WTC11 (cell line): ENCODE data around the gene RCBTB2. TPM values are rescaled to one million over a fixed set of nuclear protein-coding genes. Genes with fewer than 3 reads are reported as not detected.

Source experiments
- ATAC-seq: fragments of 200-7000 bp; cut with Tn5 transposase; 2 replicates; pipeline ENCODE4 v1.10.0; 2021; ENCODE audit warnings: mild to moderate bottlenecking, moderate library complexity
- CTCF ChIA-PET: fragments of 300-600 bp; sonication (Branson Sonifier 250); formaldehyde crosslinking; loops from one replicate; lab custom pipeline; 2021; ENCODE audit warnings: antibody characterized with exemption; lab: Charles Lee
- POLR2A ChIA-PET: fragments of 350-600 bp; sonication (Branson Sonifier 250); formaldehyde crosslinking; loops from one replicate; lab custom pipeline; 2021; ENCODE audit warnings: antibody characterized with exemption; lab: Charles Lee
- DNase-seq: peaks from one replicate; pipeline ENCODE4 v3.0.0; 2021; ENCODE audit warnings: low spot score
- H3K27ac Mint-ChIP-seq: 2 replicates; pipeline ENCODE4 v1.8.0; 2021; ENCODE audit warnings: mixed read lengths
- H3K27me3 Mint-ChIP-seq: 2 replicates; pipeline ENCODE4 v1.8.0; 2021; ENCODE audit warnings: low read depth, mild to moderate bottlenecking, moderate library complexity, mixed read lengths
- H3K36me3 Mint-ChIP-seq: 2 replicates; pipeline ENCODE4 v1.8.0; 2021; ENCODE audit warnings: mixed read lengths
- H3K4me1 Mint-ChIP-seq: 2 replicates; pipeline ENCODE4 v1.8.0; 2022; ENCODE audit warnings: mixed read lengths
- H3K4me3 Mint-ChIP-seq: 2 replicates; pipeline ENCODE4 v1.8.0; 2021; ENCODE audit warnings: mild to moderate bottlenecking, moderate library complexity, mixed read lengths
- H3K9me3 Mint-ChIP-seq: 2 replicates; pipeline ENCODE4 v1.8.0; 2021; ENCODE audit warnings: mixed read lengths
- CTCF ChIP-seq: fragments of 200-600 bp; IDR thresholded peaks from 2 replicates; pipeline ENCODE4 v1.8.0; 2022; ENCODE audit warnings: antibody characterized with exemption
- HMGA2 ChIP-seq: fragments of 250-450 bp; sonication (Bioruptor Pico); IDR thresholded peaks from 2 replicates; pipeline ENCODE4 v1.4.0; 2021; ENCODE audit warnings: mild to moderate bottlenecking, moderate library complexity
- KAT7 ChIP-seq: sonication (generic); formaldehyde crosslinking; IDR thresholded peaks from 2 replicates; pipeline ENCODE4 v1.8.1; 2023; ENCODE audit warnings: missing genetic modification reagents, mild to moderate bottlenecking, borderline replicate concordance
- MYBL2 ChIP-seq: sonication (generic); formaldehyde crosslinking; IDR thresholded peaks from 2 replicates; pipeline ENCODE4 v1.8.1; 2023; ENCODE audit warnings: mild to moderate bottlenecking, moderate library complexity, missing genetic modification reagents
- NFATC4 ChIP-seq: fragments of 250-450 bp; sonication (Bioruptor Pico); IDR thresholded peaks from 2 replicates; pipeline ENCODE4 v1.9.0; 2021; ENCODE audit warnings: mild to moderate bottlenecking
- NFE2L1 ChIP-seq: sonication (generic); formaldehyde crosslinking; IDR thresholded peaks from 2 replicates; pipeline ENCODE4 v1.8.1; 2023; ENCODE audit warnings: missing genetic modification reagents
- PRDM15 ChIP-seq: sonication (generic); formaldehyde crosslinking; IDR thresholded peaks from 2 replicates; pipeline ENCODE4 v1.8.0; 2022; ENCODE audit warnings: missing genetic modification reagents
- RORB ChIP-seq: fragments of 250-450 bp; sonication (Bioruptor Pico); IDR thresholded peaks from 2 replicates; pipeline ENCODE4 v1.9.0; 2021; ENCODE audit warnings: mild to moderate bottlenecking
- ZBTB21 ChIP-seq: sonication (generic); formaldehyde crosslinking; IDR thresholded peaks from 2 replicates; pipeline ENCODE4 v1.8.1; 2023; ENCODE audit warnings: mild to moderate bottlenecking, missing genetic modification reagents, borderline replicate concordance
- ZNF121 ChIP-seq: sonication (generic); formaldehyde crosslinking; IDR thresholded peaks from 2 replicates; pipeline ENCODE4 v1.8.0; 2023; ENCODE audit warnings: missing genetic modification reagents
- ZNF138 ChIP-seq: sonication (generic); formaldehyde crosslinking; conservative IDR thresholded peaks from 2 replicates; pipeline ENCODE4 v1.8.1; 2022; ENCODE audit warnings: mild to moderate bottlenecking, moderate library complexity, missing genetic modification reagents
- ZNF219 ChIP-seq: sonication (generic); formaldehyde crosslinking; IDR thresholded peaks from 2 replicates; pipeline ENCODE4 v1.8.0; 2023; ENCODE audit warnings: missing genetic modification reagents, mild to moderate bottlenecking, borderline replicate concordance
- ZNF317 ChIP-seq: sonication (generic); formaldehyde crosslinking; IDR thresholded peaks from 2 replicates; pipeline ENCODE4 v1.8.1; 2023; ENCODE audit warnings: low read depth, mild to moderate bottlenecking, moderate library complexity, missing genetic modification reagents, borderline replicate concordance
- ZNF671 ChIP-seq: fragments of 250-450 bp; sonication (Bioruptor Pico); IDR thresholded peaks from 2 replicates; pipeline ENCODE4 v1.8.0; 2021; ENCODE audit warnings: mild to moderate bottlenecking
- total RNA-seq: library from RNA; stranded (reverse); gene quantifications from 3 replicates; pipeline ENCODE4 v1.2.3, GENCODE V29; 2021
- TF ChIP-seq, protein P1 (sequence below): sonication (generic); formaldehyde crosslinking; conservative IDR thresholded peaks from 2 replicates; pipeline ENCODE4 v1.8.1; 2022; ENCODE audit warnings: mild to moderate bottlenecking, missing genetic modification reagents
- TF ChIP-seq, protein P2 (sequence below): sonication (generic); formaldehyde crosslinking; IDR thresholded peaks from 2 replicates; pipeline ENCODE4 v1.8.1; 2023; ENCODE audit warnings: mild to moderate bottlenecking, missing genetic modification reagents, borderline replicate concordance
- TF ChIP-seq, protein P3 (sequence below): sonication (generic); formaldehyde crosslinking; IDR thresholded peaks from 2 replicates; pipeline ENCODE4 v1.8.1; 2023; ENCODE audit warnings: mild to moderate bottlenecking, missing genetic modification reagents, moderate library complexity
- TF ChIP-seq, protein P4 (sequence below): sonication (generic); formaldehyde crosslinking; conservative IDR thresholded peaks from 2 replicates; pipeline ENCODE4 v1.8.1; 2023; ENCODE audit warnings: mild to moderate bottlenecking, low read depth, missing genetic modification reagents, moderate library complexity

Gene RCBTB2
- total RNA-seq, 1 experiment from 2014 or later: 6.6 TPM

GRCh38 chr13:48560657-48561337 lies 27.9 kb upstream of the RCBTB2 start:
- POLR2A ChIA-PET: no interaction called here
- Mint-ChIP-seq H3K4me1 (peaks cover 4% of the 10 kb centered on the region), H3K4me3 (no peak overlapping the region), H3K27ac (no peak overlapping the region), H3K27me3 (no peaks in the 10 kb centered on the region), H3K36me3 (peaks cover 7% of the 10 kb centered on the region), H3K9me3 (peaks cover 9% of the 10 kb centered on the region)
- TF ChIP-seq ZNF219 (CRISPR knock-in tag): no peak
- no peak for TF ChIP-seq ZNF138
- no peak for TF ChIP-seq NFATC4
- TF ChIP-seq ZBTB21 (CRISPR knock-in tag): no peak
- TF ChIP-seq, protein P1, sequence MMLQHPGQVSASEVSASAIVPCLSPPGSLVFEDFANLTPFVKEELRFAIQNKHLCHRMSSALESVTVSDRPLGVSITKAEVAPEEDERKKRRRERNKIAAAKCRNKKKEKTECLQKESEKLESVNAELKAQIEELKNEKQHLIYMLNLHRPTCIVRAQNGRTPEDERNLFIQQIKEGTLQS (CRISPR knock-in tag): no peak
- no peak for TF ChIP-seq PRDM15
- TF ChIP-seq CTCF: no peak
- TF ChIP-seq ZNF121 (CRISPR knock-in tag): no peak
- TF ChIP-seq KAT7 (CRISPR knock-in tag): no peak
- no peak for TF ChIP-seq ZNF671
- TF ChIP-seq, protein P2, sequence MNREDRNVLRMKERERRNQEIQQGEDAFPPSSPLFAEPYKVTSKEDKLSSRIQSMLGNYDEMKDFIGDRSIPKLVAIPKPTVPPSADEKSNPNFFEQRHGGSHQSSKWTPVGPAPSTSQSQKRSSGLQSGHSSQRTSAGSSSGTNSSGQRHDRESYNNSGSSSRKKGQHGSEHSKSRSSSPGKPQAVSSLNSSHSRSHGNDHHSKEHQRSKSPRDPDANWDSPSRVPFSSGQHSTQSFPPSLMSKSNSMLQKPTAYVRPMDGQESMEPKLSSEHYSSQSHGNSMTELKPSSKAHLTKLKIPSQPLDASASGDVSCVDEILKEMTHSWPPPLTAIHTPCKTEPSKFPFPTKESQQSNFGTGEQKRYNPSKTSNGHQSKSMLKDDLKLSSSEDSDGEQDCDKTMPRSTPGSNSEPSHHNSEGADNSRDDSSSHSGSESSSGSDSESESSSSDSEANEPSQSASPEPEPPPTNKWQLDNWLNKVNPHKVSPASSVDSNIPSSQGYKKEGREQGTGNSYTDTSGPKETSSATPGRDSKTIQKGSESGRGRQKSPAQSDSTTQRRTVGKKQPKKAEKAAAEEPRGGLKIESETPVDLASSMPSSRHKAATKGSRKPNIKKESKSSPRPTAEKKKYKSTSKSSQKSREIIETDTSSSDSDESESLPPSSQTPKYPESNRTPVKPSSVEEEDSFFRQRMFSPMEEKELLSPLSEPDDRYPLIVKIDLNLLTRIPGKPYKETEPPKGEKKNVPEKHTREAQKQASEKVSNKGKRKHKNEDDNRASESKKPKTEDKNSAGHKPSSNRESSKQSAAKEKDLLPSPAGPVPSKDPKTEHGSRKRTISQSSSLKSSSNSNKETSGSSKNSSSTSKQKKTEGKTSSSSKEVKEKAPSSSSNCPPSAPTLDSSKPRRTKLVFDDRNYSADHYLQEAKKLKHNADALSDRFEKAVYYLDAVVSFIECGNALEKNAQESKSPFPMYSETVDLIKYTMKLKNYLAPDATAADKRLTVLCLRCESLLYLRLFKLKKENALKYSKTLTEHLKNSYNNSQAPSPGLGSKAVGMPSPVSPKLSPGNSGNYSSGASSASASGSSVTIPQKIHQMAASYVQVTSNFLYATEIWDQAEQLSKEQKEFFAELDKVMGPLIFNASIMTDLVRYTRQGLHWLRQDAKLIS (CRISPR knock-in tag): no peak
- TF ChIP-seq MYBL2 (CRISPR knock-in tag): no peak
- no peak for TF ChIP-seq ZNF317 (CRISPR knock-in tag)
- no peak for TF ChIP-seq NFE2L1 (CRISPR knock-in tag)
- TF ChIP-seq, protein P3, sequence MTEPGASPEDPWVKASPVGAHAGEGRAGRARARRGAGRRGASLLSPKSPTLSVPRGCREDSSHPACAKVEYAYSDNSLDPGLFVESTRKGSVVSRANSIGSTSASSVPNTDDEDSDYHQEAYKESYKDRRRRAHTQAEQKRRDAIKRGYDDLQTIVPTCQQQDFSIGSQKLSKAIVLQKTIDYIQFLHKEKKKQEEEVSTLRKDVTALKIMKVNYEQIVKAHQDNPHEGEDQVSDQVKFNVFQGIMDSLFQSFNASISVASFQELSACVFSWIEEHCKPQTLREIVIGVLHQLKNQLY (CRISPR knock-in tag): no peak
- TF ChIP-seq, protein P4, sequence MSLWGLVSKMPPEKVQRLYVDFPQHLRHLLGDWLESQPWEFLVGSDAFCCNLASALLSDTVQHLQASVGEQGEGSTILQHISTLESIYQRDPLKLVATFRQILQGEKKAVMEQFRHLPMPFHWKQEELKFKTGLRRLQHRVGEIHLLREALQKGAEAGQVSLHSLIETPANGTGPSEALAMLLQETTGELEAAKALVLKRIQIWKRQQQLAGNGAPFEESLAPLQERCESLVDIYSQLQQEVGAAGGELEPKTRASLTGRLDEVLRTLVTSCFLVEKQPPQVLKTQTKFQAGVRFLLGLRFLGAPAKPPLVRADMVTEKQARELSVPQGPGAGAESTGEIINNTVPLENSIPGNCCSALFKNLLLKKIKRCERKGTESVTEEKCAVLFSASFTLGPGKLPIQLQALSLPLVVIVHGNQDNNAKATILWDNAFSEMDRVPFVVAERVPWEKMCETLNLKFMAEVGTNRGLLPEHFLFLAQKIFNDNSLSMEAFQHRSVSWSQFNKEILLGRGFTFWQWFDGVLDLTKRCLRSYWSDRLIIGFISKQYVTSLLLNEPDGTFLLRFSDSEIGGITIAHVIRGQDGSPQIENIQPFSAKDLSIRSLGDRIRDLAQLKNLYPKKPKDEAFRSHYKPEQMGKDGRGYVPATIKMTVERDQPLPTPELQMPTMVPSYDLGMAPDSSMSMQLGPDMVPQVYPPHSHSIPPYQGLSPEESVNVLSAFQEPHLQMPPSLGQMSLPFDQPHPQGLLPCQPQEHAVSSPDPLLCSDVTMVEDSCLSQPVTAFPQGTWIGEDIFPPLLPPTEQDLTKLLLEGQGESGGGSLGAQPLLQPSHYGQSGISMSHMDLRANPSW (CRISPR knock-in tag): no peak
- TF ChIP-seq RORB: no peak
- no peak for TF ChIP-seq HMGA2 (CRISPR knock-in tag)
- ATAC-seq (no peak), DNase-seq (no peak)
- CTCF ChIA-PET: interaction anchor here (1.3 kb wide), 1 partner anchor 19 kb away, joined by 3 read pairs; no protein-coding TSS in a partner anchor
